Measurements from ENCODE around the gene CRLF3. TPM values are rescaled to one million over a fixed set of nuclear protein-coding genes. Genes with fewer than 3 reads are reported as not detected.

Gene CRLF3
- total and polyA plus RNA-seq, 7 donors, result 3.2 to 6.4 (median 4.2) TPM

DNA sequence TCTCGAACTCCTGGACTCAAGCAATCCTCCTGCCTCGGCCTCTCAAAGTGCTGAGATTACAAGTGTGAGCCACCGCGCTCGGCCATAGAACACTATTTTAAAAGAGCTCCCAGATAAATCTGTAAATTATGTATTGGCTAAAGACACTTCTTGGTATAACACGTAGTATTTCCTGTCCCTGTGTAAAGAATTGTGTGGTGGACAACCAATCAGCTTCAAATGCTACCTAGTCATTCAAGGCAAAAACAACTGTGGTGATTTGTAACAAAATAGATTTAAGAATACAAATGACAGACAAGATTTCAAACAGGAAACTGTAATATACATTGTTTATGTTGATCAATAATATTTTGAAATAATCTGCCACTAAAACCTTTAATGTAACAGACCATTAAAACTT is 14.6 kb downstream of the CRLF3 start:
- Histone ChIP-seq H3K27ac (no peak overlapping the region), H3K9me3 (no peaks in the 10 kb centered on the region), H3K4me1 (peaks cover 4% of the 10 kb centered on the region), H3K4me3 (no peak overlapping the region), H3K27me3 (ENCODE audit: insufficient read depth in 3 of 3, low read length in 2 of 3) (no peaks in the 10 kb centered on the region), H3K36me3 (ENCODE audit: insufficient read depth in 1 of 2, low read depth in 1 of 2) (no peaks in the 10 kb centered on the region)
- intact Hi-C loops (cut with DNase I), result no loop called here
- TF ChIP-seq, protein P1, sequence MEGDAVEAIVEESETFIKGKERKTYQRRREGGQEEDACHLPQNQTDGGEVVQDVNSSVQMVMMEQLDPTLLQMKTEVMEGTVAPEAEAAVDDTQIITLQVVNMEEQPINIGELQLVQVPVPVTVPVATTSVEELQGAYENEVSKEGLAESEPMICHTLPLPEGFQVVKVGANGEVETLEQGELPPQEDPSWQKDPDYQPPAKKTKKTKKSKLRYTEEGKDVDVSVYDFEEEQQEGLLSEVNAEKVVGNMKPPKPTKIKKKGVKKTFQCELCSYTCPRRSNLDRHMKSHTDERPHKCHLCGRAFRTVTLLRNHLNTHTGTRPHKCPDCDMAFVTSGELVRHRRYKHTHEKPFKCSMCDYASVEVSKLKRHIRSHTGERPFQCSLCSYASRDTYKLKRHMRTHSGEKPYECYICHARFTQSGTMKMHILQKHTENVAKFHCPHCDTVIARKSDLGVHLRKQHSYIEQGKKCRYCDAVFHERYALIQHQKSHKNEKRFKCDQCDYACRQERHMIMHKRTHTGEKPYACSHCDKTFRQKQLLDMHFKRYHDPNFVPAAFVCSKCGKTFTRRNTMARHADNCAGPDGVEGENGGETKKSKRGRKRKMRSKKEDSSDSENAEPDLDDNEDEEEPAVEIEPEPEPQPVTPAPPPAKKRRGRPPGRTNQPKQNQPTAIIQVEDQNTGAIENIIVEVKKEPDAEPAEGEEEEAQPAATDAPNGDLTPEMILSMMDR (IDR thresholded peaks at IDR 0.05), result no peak
- no peak for DNase-seq
- ATAC-seq, result no peak
- WGBS, 3 donors, result 96 to 98% (median 97%) methylated on average over 6 of the region's 6 CpGs

DNA sequence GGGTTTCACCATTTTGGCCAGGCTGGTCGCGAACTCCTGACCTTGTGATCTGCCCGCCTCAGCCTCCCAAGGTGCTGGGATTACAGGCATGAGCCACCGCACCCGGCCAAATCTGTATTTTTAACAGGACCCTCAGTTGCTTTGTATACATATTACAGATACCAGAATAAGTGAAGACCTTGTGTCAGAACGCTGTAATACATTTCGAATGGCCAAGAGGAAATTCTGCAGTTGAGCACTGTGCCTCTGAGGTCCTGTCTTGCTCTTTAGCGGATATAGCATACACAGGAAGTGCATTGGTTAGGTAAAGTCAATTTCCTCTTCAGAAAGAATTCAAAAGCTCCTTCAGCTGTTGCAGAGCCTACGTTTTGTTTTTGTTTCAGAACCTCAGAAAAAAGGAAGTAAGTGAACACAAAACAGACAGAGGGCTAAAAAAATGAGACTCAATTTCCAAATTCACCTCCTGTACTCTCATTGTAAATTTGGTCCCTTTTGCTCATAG is 15.7 kb downstream of the CRLF3 start:
- H3K27ac ChIP-seq, result no peak overlapping the region
- intact Hi-C loops (cut with DNase I), result no loop called here
- H3K4me1 ChIP-seq, result peaks cover 4% of the 10 kb centered on the region
- no peak for ATAC-seq
- 65 to 77% (median 75%) methylated on average over 9 of the region's 9 CpGs for WGBS, 3 donors
- H3K27me3 ChIP-seq (ENCODE audit: insufficient read depth in 3 of 3, low read length in 2 of 3), result no peaks in the 10 kb centered on the region
- TF ChIP-seq, protein P1 (IDR thresholded peaks at IDR 0.05), result no peak
- DNase-seq, result no peak
- no peaks in the 10 kb centered on the region for H3K9me3 ChIP-seq
- H3K4me3 ChIP-seq, result no peak overlapping the region
- peaks cover 0 to 9% of the 10 kb centered on the region in 2 donors for H3K36me3 ChIP-seq (ENCODE audit: insufficient read depth in 1 of 2, low read depth in 1 of 2)

DNA sequence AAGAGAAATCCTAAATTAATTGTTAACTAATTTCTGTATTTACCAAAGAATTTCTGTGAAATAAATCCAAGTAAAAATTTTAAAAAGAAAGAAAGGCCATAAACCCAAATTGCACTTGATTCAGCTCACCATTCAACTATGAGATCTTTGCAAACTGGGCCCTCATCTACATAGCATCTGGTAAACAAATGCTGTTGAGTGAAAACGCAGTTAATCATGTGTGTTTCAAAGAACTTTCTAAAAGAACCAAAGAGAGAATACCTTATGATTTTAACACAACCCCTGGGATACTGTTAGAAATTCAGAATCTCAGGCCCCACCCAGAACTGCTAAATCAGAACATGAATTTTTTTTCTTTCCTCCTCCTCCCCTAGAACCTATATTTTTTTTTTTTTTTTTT is 16.6 kb downstream of the CRLF3 start:
- H3K36me3 ChIP-seq (ENCODE audit: insufficient read depth in 1 of 2, low read depth in 1 of 2), result peaks cover 3 to 18% of the 10 kb centered on the region in 2 donors
- peaks cover 3% of the 10 kb centered on the region for H3K4me1 ChIP-seq
- DNase-seq (no peak), ATAC-seq (no peak)
- no peaks in the 10 kb centered on the region for H3K9me3 ChIP-seq
- TF ChIP-seq, protein P1 (IDR thresholded peaks at IDR 0.05), result no peak
- intact Hi-C loops (cut with DNase I), result no loop called here
- H3K27me3 ChIP-seq (ENCODE audit: insufficient read depth in 3 of 3, low read length in 2 of 3), result no peaks in the 10 kb centered on the region
- WGBS, 3 donors, result 88 to 89% (median 89%) methylated on average over 1 of the region's 1 CpG
- no peak overlapping the region for H3K4me3 ChIP-seq
- H3K27ac ChIP-seq, result no peak overlapping the region

DNA sequence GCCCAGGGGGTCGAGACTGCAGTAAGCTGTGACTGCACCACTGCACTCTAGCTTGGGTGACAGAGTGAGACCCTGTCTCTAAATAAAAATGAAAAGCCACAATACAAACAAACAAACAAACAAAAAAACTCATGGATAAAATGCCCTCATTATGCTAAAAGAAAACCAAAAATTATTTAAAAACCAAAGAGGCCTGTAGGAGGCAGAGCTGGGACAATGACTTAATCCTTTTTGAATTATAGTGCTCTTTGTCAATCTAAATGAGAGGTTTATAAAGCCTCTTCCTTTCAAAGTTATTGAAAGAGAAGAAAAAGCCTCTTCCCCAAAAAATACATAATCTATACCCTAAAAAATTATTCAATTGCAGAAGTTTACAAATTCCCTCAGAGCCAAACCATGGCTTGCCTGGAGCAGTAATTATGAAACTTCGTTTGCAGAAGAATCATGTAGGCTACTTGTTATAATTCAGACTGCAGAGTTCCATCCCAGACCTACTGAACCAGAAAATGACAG is 18.5 kb downstream of the CRLF3 start:
- no peaks in the 10 kb centered on the region for H3K27me3 ChIP-seq (ENCODE audit: insufficient read depth in 3 of 3, low read length in 2 of 3)
- intact Hi-C loops (cut with DNase I), result no loop called here
- no peaks in the 10 kb centered on the region for H3K4me1 ChIP-seq
- H3K9me3 ChIP-seq, result no peaks in the 10 kb centered on the region
- H3K4me3 ChIP-seq, result no peak overlapping the region
- 88 to 93% (median 89%) methylated on average over 2 of the region's 2 CpGs for WGBS, 3 donors
- ATAC-seq (no peak), DNase-seq (no peak)
- TF ChIP-seq, protein P1 (IDR thresholded peaks at IDR 0.05), result no peak
- no peak overlapping the region for H3K27ac ChIP-seq
- H3K36me3 ChIP-seq (ENCODE audit: insufficient read depth in 1 of 2, low read depth in 1 of 2), result peaks cover 3 to 37% of the 10 kb centered on the region in 2 donors

DNA sequence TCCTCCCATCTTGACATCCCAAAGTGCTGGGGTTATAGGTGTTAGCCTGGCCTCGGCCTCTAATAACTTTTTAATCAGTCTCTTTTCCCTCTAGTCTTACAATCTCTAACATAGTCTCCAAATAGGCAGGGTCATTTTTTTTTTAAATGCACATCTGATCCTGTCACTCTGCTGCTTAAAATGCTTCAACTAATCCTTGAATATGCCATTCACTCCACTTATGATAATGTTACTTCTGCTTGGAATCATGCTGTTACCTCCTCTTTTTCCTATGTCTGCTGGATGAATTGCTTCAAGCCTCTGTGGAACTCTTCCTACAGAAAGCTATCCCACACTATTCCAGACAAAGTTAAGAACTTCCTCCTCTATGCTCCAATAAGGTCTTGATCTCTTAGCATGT is 22.8 kb downstream of the CRLF3 start:
- H3K27me3 ChIP-seq (ENCODE audit: insufficient read depth in 3 of 3, low read length in 2 of 3), result no peaks in the 10 kb centered on the region
- TF ChIP-seq, protein P1 (IDR thresholded peaks at IDR 0.05), result no peak
- H3K27ac ChIP-seq, result no peak overlapping the region
- H3K9me3 ChIP-seq, result no peaks in the 10 kb centered on the region
- 57 to 66% (median 65%) methylated on average over 1 of the region's 1 CpG for WGBS, 3 donors
- DNase-seq (no peak), ATAC-seq (no peak)
- intact Hi-C loops (cut with DNase I), result no loop called here
- H3K4me3 ChIP-seq, result no peak overlapping the region
- peaks cover 3 to 64% of the 10 kb centered on the region in 2 donors for H3K36me3 ChIP-seq (ENCODE audit: insufficient read depth in 1 of 2, low read depth in 1 of 2)
- no peaks in the 10 kb centered on the region for H3K4me1 ChIP-seq
